22Rv1 (cell line): ENCODE data around the gene MTM1.

Experiments used
- H3K27ac ChIP-seq: fragments of 450-650 bp; 2 replicates; pipeline ENCODE4 v1.5.1; 2017
- CTCF ChIP-seq: fragments of 450-650 bp; IDR thresholded peaks from 2 replicates; pipeline ENCODE4 v1.5.1; 2017; ENCODE audit warnings: mild to moderate bottlenecking
- ZFX ChIP-seq: fragments of 450-650 bp; IDR thresholded peaks from 2 replicates; pipeline ENCODE4 v1.6.1; 2017; ENCODE audit warnings: antibody characterized with exemption, borderline replicate concordance

The MTM1 gene

GRCh38 chrX:150621652-150622051, 53.2 kb downstream of the MTM1 start:
- TF ChIP-seq ZFX (no peak), CTCF (no peak)
- no peak overlapping the region for H3K27ac ChIP-seq

- no peak overlapping the region for H3K27ac ChIP-seq
- no peak for TF ChIP-seq ZFX
- no peak for TF ChIP-seq CTCF
These were observed 55.2 kb downstream of the MTM1 start for GRCh38 chrX:150623583-150623982.

GRCh38 chrX:150625097-150625496, 56.7 kb downstream of the MTM1 start:
- TF ChIP-seq CTCF (no peak), ZFX (no peak)
- no peak overlapping the region for H3K27ac ChIP-seq

GRCh38 chrX:150625875-150626274, 57.5 kb downstream of the MTM1 start:
- TF ChIP-seq ZFX (no peak), CTCF (no peak)
- no peak overlapping the region for H3K27ac ChIP-seq

GRCh38 chrX:150627957-150628356, 59.5 kb downstream of the MTM1 start:
- no peak for TF ChIP-seq CTCF
- no peak for TF ChIP-seq ZFX
- H3K27ac ChIP-seq = no peak overlapping the region

- no peak for TF ChIP-seq CTCF
- no peak for TF ChIP-seq ZFX
- H3K27ac ChIP-seq = no peak overlapping the region
These were observed 67.5 kb downstream of the MTM1 start for GRCh38 chrX:150635952-150636351.

GRCh38 chrX:150642423-150642822, 74.0 kb downstream of the MTM1 start:
- TF ChIP-seq CTCF (no peak), ZFX (no peak)

More at GRCh38 chrX:150642423-150642822, 74.0 kb downstream of the MTM1 start:
- H3K27ac ChIP-seq = no peak overlapping the region
